NT2/D1 (cell line): ENCODE results near the gene SEC23B.

ENCODE experiments used
- YY1 ChIP-seq: IDR thresholded peaks from 2 replicates; pipeline ENCODE4 v1.6.1; 2011; ENCODE audit not compliant: insufficient read length, insufficient read depth
- ZNF274 ChIP-seq: IDR thresholded peaks from 2 replicates; pipeline ENCODE4 v1.6.1; 2011; ENCODE audit warnings: mild to moderate bottlenecking, low read depth, low read length

DNA sequence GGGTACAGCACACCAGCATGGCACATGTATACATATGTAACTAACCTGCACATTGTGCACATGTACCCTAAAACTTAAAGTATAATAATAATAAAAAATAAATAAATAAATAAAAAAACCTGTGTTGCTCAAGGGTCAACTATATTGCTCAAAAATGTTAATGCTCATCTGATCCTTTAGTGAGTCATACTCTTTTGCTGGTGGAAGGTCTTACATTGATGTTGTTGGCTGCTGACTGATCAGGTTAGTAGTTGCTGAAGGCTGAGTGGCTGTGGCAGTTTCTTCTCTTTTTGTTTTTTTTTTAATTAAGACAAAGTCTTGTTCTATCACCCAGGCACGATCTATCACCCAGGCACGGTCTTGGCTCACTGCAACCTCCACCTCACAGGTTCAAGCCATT is 29.9 kb downstream of the SEC23B start:
- no peak for TF ChIP-seq YY1
- no peak for TF ChIP-seq ZNF274
